NCI-H2081 treated with DMSO at 0.1 percent for 48 hours (cell line): ENCODE data around the gene DTX3.

Source experiments
- DNase-seq: peaks from one replicate; lab custom pipeline; 2025; lab: John Stamatoyannopoulos, UW

The DTX3 gene

GRCh38 chr12:57620245-57620935 is 15.8 kb downstream of the DTX3 start:
- DNase-seq, result no peak

DNA sequence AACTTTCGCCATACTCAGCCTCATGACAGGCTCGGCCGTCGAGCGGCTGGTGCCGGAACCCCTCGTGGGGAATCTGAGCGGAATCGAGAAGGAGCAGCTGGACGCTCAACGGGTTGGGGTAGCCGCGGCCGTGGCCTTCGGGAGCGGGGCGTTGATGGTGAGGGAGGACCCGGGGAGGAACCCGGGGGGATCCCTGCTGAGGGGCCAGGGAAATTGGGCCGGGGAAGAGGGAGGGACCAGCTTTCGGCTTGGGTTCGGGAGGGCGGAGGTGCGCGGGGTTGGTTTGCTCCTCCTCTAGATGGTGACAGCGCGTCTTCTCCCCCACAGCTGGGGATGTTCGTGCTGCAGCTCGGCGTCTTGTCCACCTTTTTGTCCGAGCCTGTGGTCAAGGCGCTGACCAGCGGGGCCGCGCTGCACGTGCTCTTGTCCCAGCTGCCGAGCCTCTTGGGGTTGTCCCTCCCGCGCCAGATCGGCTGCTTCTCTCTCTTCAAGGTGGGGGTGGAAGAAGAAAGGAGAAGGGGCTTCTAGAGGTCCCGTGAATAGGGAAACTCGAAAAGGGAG is 16.4 kb downstream of the DTX3 start:
- no peak for DNase-seq

GRCh38 chr12:57621497-57622292 is 17.1 kb downstream of the DTX3 start:
- no peak for DNase-seq

- DNase-seq, result no peak
Observed at GRCh38 chr12:57622293-57623245, 17.9 kb downstream of the DTX3 start.

- DNase-seq, result no peak
Observed at GRCh38 chr12:57623385-57623784, 18.8 kb downstream of the DTX3 start.

DNA sequence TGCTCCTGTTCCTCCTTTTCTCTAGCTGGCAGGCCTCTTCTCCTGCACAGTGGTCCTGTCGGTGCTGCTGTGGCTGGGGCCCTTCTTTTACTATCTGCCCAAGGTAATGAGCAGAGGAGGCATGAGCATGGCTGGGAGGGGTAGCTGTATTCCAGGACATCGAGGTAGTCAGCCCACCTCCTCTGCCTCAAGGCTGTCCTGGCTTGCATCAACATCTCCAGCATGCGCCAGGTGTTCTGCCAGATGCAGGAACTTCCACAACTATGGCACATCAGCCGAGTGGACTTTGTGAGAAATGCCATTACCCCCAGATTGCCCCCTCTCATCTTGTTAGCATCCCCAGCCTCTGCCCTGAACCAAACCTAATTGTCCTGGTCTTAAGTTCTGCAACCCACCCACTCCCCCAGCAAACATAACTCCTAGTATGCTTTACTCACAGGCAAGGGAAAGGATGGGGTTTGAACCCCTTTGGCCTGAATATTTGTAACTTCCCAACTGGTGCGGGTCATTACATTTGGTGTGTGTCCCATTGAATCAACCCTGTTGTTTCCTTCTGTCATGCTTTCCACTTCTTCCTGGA is 19.3 kb downstream of the DTX3 start:
- DNase-seq, result no peak

GRCh38 chr12:57624441-57625220 is 20.0 kb downstream of the DTX3 start:
- DNase-seq, result no peak

GRCh38 chr12:57625261-57626032 is 20.8 kb downstream of the DTX3 start:
- no peak for DNase-seq

DNA sequence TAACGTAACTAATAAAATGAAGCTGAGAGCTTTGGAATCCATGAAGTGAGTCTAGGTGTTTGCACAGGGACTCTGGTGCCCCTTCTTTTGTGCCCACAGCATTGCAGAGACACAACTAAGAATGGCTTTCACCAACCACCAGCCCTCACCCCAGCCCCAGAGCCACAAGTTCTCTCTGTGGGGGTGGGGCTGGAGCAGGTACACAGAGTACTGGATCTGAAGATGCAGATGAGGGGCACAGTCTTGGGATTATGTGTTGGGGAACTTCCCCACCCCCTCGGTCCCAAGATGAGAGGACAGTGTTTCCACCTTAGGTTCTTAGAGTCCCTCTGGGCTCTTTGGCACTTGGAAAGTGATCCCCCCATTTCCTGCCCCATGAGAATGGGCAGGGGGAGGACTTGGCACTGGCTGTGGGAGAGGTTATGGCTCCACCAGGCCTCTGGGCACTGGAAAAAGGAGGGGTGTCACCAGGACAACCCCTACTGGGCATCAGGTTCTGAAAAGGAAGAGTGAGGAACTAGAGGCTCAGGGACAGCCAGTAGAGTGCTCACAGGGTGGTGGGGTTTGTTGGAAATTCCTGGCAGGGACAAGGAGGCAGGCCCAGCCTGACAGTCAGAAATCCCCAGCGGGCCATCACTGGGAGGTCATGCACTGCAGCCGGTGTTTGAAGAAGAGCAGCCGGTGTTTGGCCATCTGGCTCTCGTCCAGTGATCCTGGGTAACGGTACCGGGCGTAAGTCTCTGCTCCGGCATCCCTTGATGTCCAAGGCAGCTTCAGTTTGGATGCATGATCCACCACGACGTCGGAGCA is 21.7 kb downstream of the DTX3 start:
- DNase-seq, result no peak

GRCh38 chr12:57626921-57627445 is 22.4 kb downstream of the DTX3 start:
- no peak for DNase-seq

DNA sequence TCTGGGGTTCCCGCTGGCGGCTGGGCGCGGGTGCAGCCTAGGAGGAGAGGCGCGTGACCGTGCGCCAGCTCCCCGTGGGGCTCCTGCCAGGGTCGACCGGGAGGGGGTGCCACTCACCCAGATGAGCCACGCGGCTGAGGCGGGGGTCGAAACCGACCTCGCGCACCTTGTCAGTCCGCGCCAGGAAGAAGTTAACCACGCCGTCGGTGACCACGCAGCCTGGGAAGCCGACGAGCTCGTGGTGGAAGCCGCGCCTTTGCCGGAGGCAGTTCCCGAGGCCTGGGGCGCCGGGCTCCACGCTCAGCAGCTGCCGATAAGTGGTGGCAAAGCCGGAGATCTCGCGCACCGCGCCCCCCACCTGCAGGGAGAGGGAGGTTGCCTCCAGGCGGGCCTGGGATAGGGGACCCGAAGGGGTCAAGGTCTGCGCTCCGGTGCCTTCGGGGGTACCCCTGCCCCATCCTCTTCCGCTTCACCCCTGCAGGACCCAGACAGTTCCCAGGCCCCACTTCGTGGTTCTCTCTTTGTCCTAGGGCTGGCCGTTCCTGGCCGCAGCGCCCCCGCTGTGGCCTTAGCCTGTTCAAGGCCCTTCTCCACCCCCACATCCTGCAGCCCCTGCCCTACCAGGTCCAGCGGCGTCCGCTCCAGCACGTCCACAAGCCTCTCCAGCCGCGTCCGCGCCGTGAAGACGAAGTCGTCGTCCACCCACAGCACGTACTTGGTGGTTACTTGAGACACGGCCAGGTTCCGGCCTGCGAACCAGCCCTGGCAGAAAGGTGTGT is 23.1 kb downstream of the DTX3 start:
- no peak for DNase-seq

DNA sequence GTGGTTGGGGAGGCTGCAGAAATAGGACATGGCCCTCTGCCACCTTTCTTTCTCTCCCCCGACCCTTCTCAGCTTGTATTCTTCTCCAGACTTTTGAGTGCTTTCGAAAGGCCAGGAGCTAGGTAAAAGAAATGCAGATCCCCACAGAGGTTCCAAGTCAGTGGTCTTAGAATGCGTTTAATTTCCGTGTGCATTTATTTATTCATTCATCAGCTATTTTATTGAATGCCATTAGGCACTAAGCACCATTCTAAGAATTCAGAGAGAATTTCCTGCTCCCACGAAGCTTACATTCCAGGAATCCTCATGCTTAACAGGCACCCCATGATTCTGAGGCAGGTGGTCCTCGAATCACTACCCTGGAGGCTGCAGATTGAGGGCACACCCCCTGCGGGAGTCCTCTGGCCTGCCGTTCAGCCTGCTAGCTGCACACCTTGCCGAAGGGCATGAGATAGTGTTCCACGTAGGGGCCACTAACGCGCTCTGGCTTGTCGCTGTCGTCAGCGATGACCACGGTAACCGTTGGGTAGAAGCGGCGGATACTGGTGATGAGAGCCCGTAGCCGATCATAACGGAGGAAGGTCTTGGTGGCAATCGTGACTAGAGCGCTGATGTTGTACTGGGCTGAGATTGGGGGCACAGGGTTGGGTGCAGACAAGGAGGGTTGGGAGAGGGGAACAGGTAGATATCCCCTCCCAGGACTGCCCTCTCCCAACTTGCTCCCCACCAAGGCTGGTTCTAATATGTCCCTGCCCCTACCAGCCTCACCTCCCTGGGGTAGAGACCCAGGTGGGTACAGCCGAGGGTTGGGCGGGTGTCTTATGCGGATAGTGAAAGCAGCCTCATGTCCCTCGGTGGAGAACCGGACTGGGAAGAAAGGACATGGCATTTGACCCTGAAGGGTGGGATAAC is 23.9 kb downstream of the DTX3 start:
- no peak for DNase-seq

DNA sequence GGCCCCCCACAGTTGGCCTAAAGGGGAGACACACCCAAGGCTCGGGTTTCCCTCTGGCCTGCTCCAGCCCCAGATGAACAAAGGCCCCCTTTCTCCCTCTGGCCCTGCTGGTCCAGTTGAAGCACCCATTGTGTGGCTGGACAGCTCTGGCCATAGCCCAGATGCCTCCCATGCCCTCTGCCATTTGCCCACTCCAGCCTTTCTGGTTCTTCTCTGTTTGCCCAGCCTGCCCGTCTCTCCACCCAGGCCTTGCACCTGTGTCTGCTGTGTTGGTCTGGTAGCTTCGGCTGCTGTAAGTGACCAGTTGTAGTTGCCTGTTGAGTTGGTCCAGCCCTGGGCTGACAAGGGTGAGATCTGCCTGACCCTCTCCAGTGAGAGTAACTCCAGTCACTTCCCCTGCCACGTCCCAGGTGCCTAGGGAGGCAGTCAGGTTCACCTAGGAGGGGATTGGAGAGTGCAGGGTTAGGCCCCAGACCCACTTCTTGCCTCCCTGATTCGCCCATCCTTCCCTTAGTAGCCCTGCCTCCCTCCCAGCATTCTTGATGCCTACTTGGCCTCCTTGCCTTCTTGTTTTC is 25.4 kb downstream of the DTX3 start:
- DNase-seq, result no peak

DNA sequence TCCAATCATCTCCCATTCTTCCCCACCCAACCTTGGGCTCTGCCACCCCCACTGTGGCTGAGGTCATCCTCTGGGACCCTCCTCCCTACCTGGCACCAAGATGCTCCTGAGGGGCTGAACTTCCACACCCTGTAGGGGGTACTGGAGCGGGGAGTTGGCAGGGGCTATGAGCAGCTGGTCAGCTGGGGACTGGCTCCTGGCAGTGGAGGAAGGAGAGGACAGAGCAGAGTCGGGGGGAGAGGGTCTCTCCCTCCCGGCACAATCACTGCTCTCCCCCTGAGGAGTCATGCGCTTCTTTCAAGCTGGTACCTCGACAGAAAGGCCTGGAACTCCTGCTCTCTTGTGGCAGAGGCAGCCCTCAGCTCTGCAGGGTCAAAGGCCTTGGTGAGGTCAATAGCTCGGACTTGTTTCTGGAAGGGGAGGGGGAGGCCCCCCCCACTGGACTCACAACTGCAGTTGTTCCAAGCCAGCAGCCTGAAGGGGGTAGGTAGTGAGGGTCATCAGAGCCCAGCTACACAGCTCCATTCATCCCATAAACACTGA is 26.3 kb downstream of the DTX3 start:
- no peak for DNase-seq

- DNase-seq, result no peak
Observed at GRCh38 chr12:57631566-57632072, 27.0 kb downstream of the DTX3 start.
